CD14-positive monocyte (primary cell): ENCODE results near the gene TEX261. TPM values are rescaled to one million over a fixed set of nuclear protein-coding genes. Genes with fewer than 3 reads are reported as not detected.

Source experiments
- DNase-seq, 3 donors: peaks; one replicate each; pipeline ENCODE4 v3.0.0-alpha.2; 2011 to 2022
- H2AFZ ChIP-seq: 2 replicates; pipeline ENCODE4 v1.6.0; 2012; ENCODE audit warnings: mild to moderate bottlenecking, low read depth, low read length, inconsistent platforms; ENCODE audit not compliant: insufficient read depth, poor library complexity, severe bottlenecking
- H3K27ac ChIP-seq, 2 donors: 1 replicate in 1 of 2; 2 replicates in 1 of 2; pipeline ENCODE4 v1.5.1; 2012 to 2013; ENCODE audit warnings: low read length in 2 of 2, control low read depth in 1 of 2, inconsistent platforms in 1 of 2, low read depth in 1 of 2, mild to moderate bottlenecking in 1 of 2
- H3K27me3 ChIP-seq, 2 donors: one replicate each; pipeline versions ENCODE4 v1.6.0 to v1.6.1; 2011 to 2013; ENCODE audit warnings: low read length in 2 of 2; ENCODE audit not compliant: control insufficient read depth in 2 of 2, insufficient read depth in 2 of 2
- H3K36me3 ChIP-seq, 2 donors: replicated peaks in 1 of 2; 1 replicate in 1 of 2; 2 replicates in 1 of 2; pipeline versions ENCODE4 v1.5.1 to v1.6.1; 2012 to 2013; ENCODE audit warnings: low read length in 2 of 2, control low read depth in 1 of 2, inconsistent platforms in 1 of 2, mild to moderate bottlenecking in 1 of 2; ENCODE audit not compliant: insufficient read depth in 2 of 2, control insufficient read depth in 1 of 2
- H3K4me1 ChIP-seq, 2 donors: 1 replicate in 1 of 2; 2 replicates in 1 of 2; pipeline versions ENCODE4 v1.5.1 to v1.6.1; 2012 to 2013; ENCODE audit warnings: low read length in 2 of 2, control low read depth in 1 of 2, inconsistent platforms in 1 of 2, mild to moderate bottlenecking in 1 of 2, moderate library complexity in 1 of 2; ENCODE audit not compliant: insufficient read depth in 2 of 2, control insufficient read depth in 1 of 2
- H3K4me2 ChIP-seq: replicated peaks from 2 replicates; pipeline ENCODE3; 2012; ENCODE audit warnings: low read length, moderate library complexity, mild to moderate bottlenecking; ENCODE audit not compliant: poor library complexity, severe bottlenecking; ENCODE audit errors: extremely low read depth
- H3K4me3 ChIP-seq, 3 experiments: fragments of 200-600 bp in 1 of 3; sonication (generic) in 1 of 3; replicated peaks in 1 of 3; 1 replicate in 2 of 3; 2 replicates in 1 of 3; pipeline ENCODE4 v1.5.1; 2011 to 2013; ENCODE audit warnings: low read length in 3 of 3, mild to moderate bottlenecking in 3 of 3, control low read depth in 2 of 3, low read depth in 2 of 3, inconsistent platforms in 1 of 3, moderate library complexity in 1 of 3
- H3K79me2 ChIP-seq: 2 replicates; pipeline ENCODE4 v1.6.0; 2012; ENCODE audit warnings: mild to moderate bottlenecking, control low read depth, inconsistent platforms, low read length, moderate library complexity; ENCODE audit not compliant: insufficient read depth
- H3K9ac ChIP-seq: 2 replicates; pipeline ENCODE4 v1.6.0; 2017; ENCODE audit warnings: low read length, mild to moderate bottlenecking; ENCODE audit not compliant: insufficient read depth, poor library complexity, severe bottlenecking
- H3K9me3 ChIP-seq, 2 donors: replicated peaks in 1 of 2; 1 replicate in 1 of 2; 2 replicates in 1 of 2; pipeline versions ENCODE4 v1.5.1 to v1.6.1; 2012 to 2013; ENCODE audit warnings: low read length in 2 of 2, control low read depth in 1 of 2; ENCODE audit not compliant: control insufficient read depth in 1 of 2, insufficient read depth in 1 of 2
- H4K20me1 ChIP-seq: 2 replicates; pipeline ENCODE4 v1.6.0; 2012; ENCODE audit warnings: mild to moderate bottlenecking, low read length, control low read depth, moderate library complexity; ENCODE audit not compliant: insufficient read depth
- H3K27ac Mint-ChIP-seq, 7 donors: one replicate each; pipeline ENCODE4 v1.8.0; 2020; ENCODE audit warnings: mild to moderate bottlenecking in 7 of 7, mixed read lengths in 7 of 7, moderate library complexity in 6 of 7, inconsistent platforms in 2 of 7
- H3K27me3 Mint-ChIP-seq, 3 donors: one replicate each; pipeline ENCODE4 v1.8.0; 2021 to 2022; ENCODE audit warnings: low read depth in 3 of 3, mild to moderate bottlenecking in 3 of 3, mixed read lengths in 3 of 3, moderate library complexity in 3 of 3, inconsistent platforms in 1 of 3
- H3K36me3 Mint-ChIP-seq, 2 donors: one replicate each; pipeline ENCODE4 v1.8.0; 2020; ENCODE audit warnings: mixed read lengths in 2 of 2, inconsistent platforms in 1 of 2, mild to moderate bottlenecking in 1 of 2
- H3K4me1 Mint-ChIP-seq: one replicate; pipeline ENCODE4 v1.8.0; 2020; ENCODE audit warnings: mild to moderate bottlenecking, mixed read lengths
- H3K4me3 Mint-ChIP-seq, 2 donors: one replicate each; pipeline ENCODE4 v1.8.0; 2020; ENCODE audit warnings: mild to moderate bottlenecking in 2 of 2, mixed read lengths in 2 of 2, moderate library complexity in 1 of 2
- H3K9me3 Mint-ChIP-seq, 7 donors: one replicate each; pipeline ENCODE4 v1.8.0; 2020 to 2022; ENCODE audit warnings: mixed read lengths in 7 of 7, mild to moderate bottlenecking in 6 of 7, moderate library complexity in 6 of 7, inconsistent platforms in 2 of 7
- WGBS: methylation state at CpG from one replicate; pipeline ENCODE4 v1.1.5; 2013; ENCODE audit warnings: missing lambda C conversion rate; ENCODE audit not compliant: insufficient coverage; 5-methylcytosine and 5-hydroxymethylcytosine counted together
- intact Hi-C, 2 donors: fragments of 100-400 bp; cut with micrococcal nuclease; formaldehyde crosslinking; loops; one replicate each; pipeline versions ENCODE4 v1.15.0 to v1.15.1; 2023
- polyA plus RNA-seq, 3 donors: library from polyadenylated mRNA; depleted of rRNA in 1 of 3; unstranded in 2 of 3; stranded (reverse) in 1 of 3; fragments of 300-500 nt in 2 of 3; fragments of >200 nt in 1 of 3; fragmentation: Illumina TruSeq in 2 of 3; gene quantifications; 1 replicate in 2 of 3; 2 replicates in 1 of 3; pipeline ENCODE4 v1.2.3, GENCODE V29; 2012 to 2021
- TF ChIP-seq, protein P1 (sequence below): fragments of 200-600 bp; IDR thresholded peaks from one replicate; pipeline ENCODE4 v1.8.0; 2022; ENCODE audit warnings: antibody characterized with exemption, mild to moderate bottlenecking

The TEX261 gene
- polyA plus RNA-seq, 3 donors: 20.1 to 32.2 (median 30.6) TPM

GRCh38 chr2:70995426-70995729 lies 705 bp upstream of the TEX261 start:
- peaks cover 36% of the 10 kb centered on the region for H4K20me1 ChIP-seq
- TF ChIP-seq, protein P1, sequence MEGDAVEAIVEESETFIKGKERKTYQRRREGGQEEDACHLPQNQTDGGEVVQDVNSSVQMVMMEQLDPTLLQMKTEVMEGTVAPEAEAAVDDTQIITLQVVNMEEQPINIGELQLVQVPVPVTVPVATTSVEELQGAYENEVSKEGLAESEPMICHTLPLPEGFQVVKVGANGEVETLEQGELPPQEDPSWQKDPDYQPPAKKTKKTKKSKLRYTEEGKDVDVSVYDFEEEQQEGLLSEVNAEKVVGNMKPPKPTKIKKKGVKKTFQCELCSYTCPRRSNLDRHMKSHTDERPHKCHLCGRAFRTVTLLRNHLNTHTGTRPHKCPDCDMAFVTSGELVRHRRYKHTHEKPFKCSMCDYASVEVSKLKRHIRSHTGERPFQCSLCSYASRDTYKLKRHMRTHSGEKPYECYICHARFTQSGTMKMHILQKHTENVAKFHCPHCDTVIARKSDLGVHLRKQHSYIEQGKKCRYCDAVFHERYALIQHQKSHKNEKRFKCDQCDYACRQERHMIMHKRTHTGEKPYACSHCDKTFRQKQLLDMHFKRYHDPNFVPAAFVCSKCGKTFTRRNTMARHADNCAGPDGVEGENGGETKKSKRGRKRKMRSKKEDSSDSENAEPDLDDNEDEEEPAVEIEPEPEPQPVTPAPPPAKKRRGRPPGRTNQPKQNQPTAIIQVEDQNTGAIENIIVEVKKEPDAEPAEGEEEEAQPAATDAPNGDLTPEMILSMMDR: no peak
- peaks cover 0 to 3% (median 0%) of the 10 kb centered on the region in 3 donors for H3K27me3 Mint-ChIP-seq
- no peaks in the 10 kb centered on the region for H3K27me3 ChIP-seq
- H3K27ac Mint-ChIP-seq: peak overlapping the region in 1 of 7 donors; percentile 71
- H3K9ac ChIP-seq: peak overlapping the region; percentile 89
- peaks cover 15 to 25% of the 10 kb centered on the region in 2 donors for H3K36me3 ChIP-seq
- H3K27ac ChIP-seq: peak overlapping the region in 1 of 2 donors; percentile 43
- no peaks in the 10 kb centered on the region for H3K9me3 ChIP-seq
- peaks cover 17 to 25% of the 10 kb centered on the region in 2 donors for H3K36me3 Mint-ChIP-seq
- H2AFZ ChIP-seq: peak overlapping the region; percentile 99
- H3K79me2 ChIP-seq: peaks cover 33% of the 10 kb centered on the region
- WGBS: 0% methylated on average over 5 of the region's 11 CpGs
- no peaks in the 10 kb centered on the region for H3K9me3 Mint-ChIP-seq
- peaks cover 39% of the 10 kb centered on the region for H3K4me1 Mint-ChIP-seq
- peak overlapping the region; percentile 82 to 88 for H3K4me3 Mint-ChIP-seq
- DNase-seq: peak in 1 of 3 donors; percentile 26
- H3K4me2 ChIP-seq: peak overlapping the region; percentile 96
- H3K4me3 ChIP-seq: peak overlapping the region; percentile 75 to 93 (median 85)
- peaks cover 30 to 40% of the 10 kb centered on the region in 2 donors for H3K4me1 ChIP-seq
- intact Hi-C loops: no loop called here

DNA sequence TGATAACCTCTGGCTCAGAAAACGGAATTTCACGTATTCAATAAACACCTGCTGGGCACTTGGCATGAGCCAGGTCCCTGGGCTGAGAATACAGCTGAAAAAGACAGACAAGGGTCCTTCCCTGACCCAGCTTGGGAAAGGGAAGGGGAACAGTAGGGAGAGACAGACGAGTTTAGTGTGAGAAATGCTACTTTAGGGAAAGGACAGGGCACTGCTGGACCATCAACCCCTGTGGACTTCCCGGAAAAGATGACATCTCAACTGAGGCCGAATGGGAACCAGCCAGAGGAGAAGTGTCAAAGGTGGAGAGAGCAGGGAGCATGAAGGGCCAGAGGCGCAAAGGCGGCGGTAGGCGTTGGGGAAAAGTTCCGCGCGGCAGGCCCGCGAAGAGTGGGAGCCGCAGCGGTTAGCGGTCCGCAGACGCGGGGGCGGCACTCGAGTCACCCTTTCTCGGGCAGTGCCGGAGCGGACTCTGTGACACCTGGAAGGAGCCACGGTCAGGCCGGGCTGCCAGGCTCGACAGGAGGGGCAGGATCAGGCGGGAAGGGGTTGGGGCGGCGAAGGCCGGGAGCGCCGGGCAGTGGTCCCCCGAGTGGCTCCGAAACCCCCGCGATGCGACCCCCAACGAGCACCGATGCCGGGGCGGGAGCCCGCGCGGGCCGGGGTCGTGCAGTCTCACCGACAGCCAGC lies 519 bp downstream of the TEX261 start:
- Histone ChIP-seq H3K9me3 (no peaks in the 10 kb centered on the region), H3K36me3 (peaks cover 27 to 37% of the 10 kb centered on the region in 2 donors), H4K20me1 (peaks cover 37% of the 10 kb centered on the region), H3K27ac (peak overlapping the region; percentile 36 to 84), H3K4me2 (peak overlapping the region; percentile 96), H3K4me3 (peak overlapping the region; percentile 79 to 93 (median 85)), H3K27me3 (no peaks in the 10 kb centered on the region), H3K79me2 (peaks cover 37% of the 10 kb centered on the region), H2AFZ (peak overlapping the region; percentile 99), H3K4me1 (peaks cover 24 to 32% of the 10 kb centered on the region in 2 donors), H3K9ac (peak overlapping the region; percentile 89)
- Mint-ChIP-seq H3K9me3 (no peaks in the 10 kb centered on the region), H3K4me3 (peak overlapping the region; percentile 94 to 100), H3K36me3 (peaks cover 28 to 37% of the 10 kb centered on the region in 2 donors), H3K4me1 (peaks cover 29% of the 10 kb centered on the region), H3K27ac (peak overlapping the region; percentile 84 to 92 (median 89)), H3K27me3 (peaks cover 0 to 2% (median 0%) of the 10 kb centered on the region in 3 donors)
- intact Hi-C loops: no loop called here
- TF ChIP-seq, protein P1: no peak
- DNase-seq: peak in 2 of 3 donors; percentile 17 to 28
- WGBS: under 1% methylated on average over 48 of the region's 49 CpGs
